A549 (cell line): ENCODE measurements around the gene NAA40. TPM values are rescaled to one million over a fixed set of nuclear protein-coding genes. Genes with fewer than 3 reads are reported as not detected.
A peak's percentile ranks its signal among the peaks of the same experiment; 100 is the strongest.

Source experiments
- ATAC-seq, 2 experiments: fragments of 200-7000 bp in 1 of 2; fragments of >200 bp in 1 of 2; cut with Nextera tagmentation in 1 of 2; cut with Tn5 transposase in 1 of 2; 3 replicates each; pipeline versions ENCODE4 v1.8.0 to v1.9.1; 2018 to 2020; ENCODE audit warnings: mild to moderate bottlenecking in 1 of 2, moderate library complexity in 1 of 2
- CTCF ChIA-PET: fragments of 300-600 bp; sonication (Branson Sonifier 250); formaldehyde crosslinking; extraction: SDS; loops from one replicate; lab custom pipeline; 2021; ENCODE audit warnings: antibody characterized with exemption, inconsistent platforms; lab: Yijun Ruan, JAX
- POLR2A ChIA-PET: fragments of 350-600 bp; formaldehyde crosslinking; extraction: SDS; loops from one replicate; lab custom pipeline; 2021; ENCODE audit warnings: antibody characterized with exemption, inconsistent platforms; lab: Yijun Ruan, JAX
- DNase-seq, 2 experiments: peaks; one replicate each; pipeline versions ENCODE4 v3.0.0 to v3.0.0-alpha.2; 2011 to 2016; ENCODE audit warnings: low read depth in 1 of 2, low spot score in 1 of 2
- FAIRE-seq: peaks from 2 replicates; lab custom pipeline; 2011; peaks lifted over from hg19 to GRCh38; lab: Jason Lieb, UNC
- H3K27ac ChIP-seq, 2 experiments: fragments of >200 bp; sonication (Bioruptor Twin); formaldehyde crosslinking; 3 replicates each; pipeline ENCODE4 v1.5.1; 2016 to 2017
- H3K4me1 ChIP-seq: fragments of >200 bp; sonication (Bioruptor Twin); formaldehyde crosslinking; 3 replicates; pipeline ENCODE4 v1.6.1; 2016
- H3K4me2 ChIP-seq: fragments of >200 bp; sonication (Bioruptor Twin); formaldehyde crosslinking; 3 replicates; pipeline ENCODE4 v1.6.1; 2016
- H3K4me3 ChIP-seq: fragments of >200 bp; sonication (Bioruptor Twin); formaldehyde crosslinking; 3 replicates; pipeline ENCODE4 v1.5.1; 2016
- H3K9me3 ChIP-seq: fragments of >200 bp; sonication (Bioruptor Twin); formaldehyde crosslinking; 3 replicates; pipeline ENCODE4 v1.6.1; 2016
- CBX2 ChIP-seq: fragments of 200-600 bp; sonication (generic); IDR thresholded peaks from 2 replicates; pipeline ENCODE4 v1.6.1; 2016; ENCODE audit warnings: low read depth, mild to moderate bottlenecking, borderline replicate concordance
- CBX8 ChIP-seq: fragments of 200-600 bp; sonication (generic); IDR thresholded peaks from 2 replicates; pipeline ENCODE4 v1.6.1; 2016
- CEBPB ChIP-seq, 2 experiments: fragments of >200 bp in 1 of 2; sonication (Bioruptor Twin) in 1 of 2; formaldehyde crosslinking in 1 of 2; IDR thresholded peaks; 2 replicates each; pipeline ENCODE4 v1.6.1; 2012 to 2016
- EHF ChIP-seq: fragments of 250-450 bp; sonication (Bioruptor Pico); IDR thresholded peaks from 2 replicates; pipeline ENCODE4 v1.5.0; 2020; ENCODE audit warnings: mild to moderate bottlenecking
- EP300 ChIP-seq, 2 experiments: fragments of >200 bp; sonication (Bioruptor Twin); formaldehyde crosslinking; IDR thresholded peaks; 2 replicates in 1 of 2; 3 replicates in 1 of 2; pipeline ENCODE4 v1.6.1; 2016 to 2017
- ESRRA ChIP-seq: fragments of 150-350 bp; IDR thresholded peaks from 2 replicates; pipeline ENCODE4 v1.6.1; 2014; ENCODE audit warnings: mild to moderate bottlenecking, low read length, borderline replicate concordance
- FOSL2 ChIP-seq, 2 experiments: fragments of 450-650 bp in 1 of 2; fragments of >200 bp in 1 of 2; sonication (Bioruptor Twin) in 1 of 2; formaldehyde crosslinking; IDR thresholded peaks; 2 replicates each; pipeline versions ENCODE4 v1.5.0 to v1.6.1; 2016 to 2020; ENCODE audit warnings: mild to moderate bottlenecking in 1 of 2, moderate library complexity in 1 of 2
- HOXB5 ChIP-seq: fragments of 250-450 bp; sonication (Bioruptor Pico); IDR thresholded peaks from 2 replicates; pipeline ENCODE4 v1.5.0; 2020; ENCODE audit warnings: mild to moderate bottlenecking, moderate library complexity
- JUNB ChIP-seq: fragments of >200 bp; sonication (Bioruptor Twin); formaldehyde crosslinking; IDR thresholded peaks from 2 replicates; pipeline ENCODE4 v1.6.1; 2016
- MAFK ChIP-seq: fragments of 450-650 bp; IDR thresholded peaks from 2 replicates; pipeline ENCODE4 v1.6.1; 2014; ENCODE audit not compliant: partially characterized antibody
- MAZ ChIP-seq: fragments of 150-350 bp; IDR thresholded peaks from 2 replicates; pipeline ENCODE4 v1.6.1; 2014; ENCODE audit warnings: antibody characterized with exemption, low read depth, low read length, borderline replicate concordance
- NFE2L2 ChIP-seq: fragments of 150-350 bp; conservative IDR thresholded peaks from 2 replicates; pipeline ENCODE4 v1.6.1; 2014; ENCODE audit warnings: low read length
- PBX3 ChIP-seq: IDR thresholded peaks from 2 replicates; pipeline ENCODE4 v1.6.1; 2012
- PHF8 ChIP-seq: fragments of 200-600 bp; sonication (generic); IDR thresholded peaks from 2 replicates; pipeline ENCODE4 v1.6.1; 2016; ENCODE audit warnings: low read depth, mild to moderate bottlenecking, antibody characterized with exemption, moderate library complexity, borderline replicate concordance
- POLR2A ChIP-seq: IDR thresholded peaks from 2 replicates; pipeline ENCODE4 v1.6.1; 2012; ENCODE audit warnings: mild to moderate bottlenecking, low read length
- RAD21 ChIP-seq, 2 experiments: fragments of >200 bp in 1 of 2; sonication (Bioruptor Twin) in 1 of 2; formaldehyde crosslinking in 1 of 2; IDR thresholded peaks in 1 of 2; conservative IDR thresholded peaks in 1 of 2; 2 replicates in 1 of 2; 3 replicates in 1 of 2; pipeline ENCODE4 v1.6.1; 2012 to 2018; ENCODE audit warnings: inconsistent platforms in 1 of 2
- RCOR1 ChIP-seq: fragments of 150-350 bp; IDR thresholded peaks from 2 replicates; pipeline ENCODE4 v1.6.1; 2014; ENCODE audit warnings: antibody characterized with exemption, low read length, low read depth
- RFX5 ChIP-seq: fragments of 450-650 bp; IDR thresholded peaks from 2 replicates; pipeline ENCODE4 v1.7.1; 2014; ENCODE audit warnings: antibody characterized with exemption, mild to moderate bottlenecking, moderate library complexity
- SMC3 ChIP-seq: fragments of >200 bp; sonication (Bioruptor Twin); formaldehyde crosslinking; IDR thresholded peaks from 3 replicates; pipeline ENCODE4 v1.6.1; 2018; ENCODE audit warnings: inconsistent platforms
- TFCP2L1 ChIP-seq: fragments of 250-450 bp; sonication (Bioruptor Pico); IDR thresholded peaks from 2 replicates; pipeline ENCODE4 v1.5.0; 2021; ENCODE audit warnings: mild to moderate bottlenecking
- TP53 ChIP-seq: fragments of 250-450 bp; sonication (Bioruptor Pico); IDR thresholded peaks from 2 replicates; pipeline ENCODE4 v1.5.0; 2021; ENCODE audit warnings: mild to moderate bottlenecking, moderate library complexity
- ZC3H11A ChIP-seq: fragments of 450-650 bp; IDR thresholded peaks from 2 replicates; pipeline ENCODE4 v1.6.1; 2014; ENCODE audit warnings: antibody characterized with exemption, mild to moderate bottlenecking
- ZFP36 ChIP-seq: fragments of 450-650 bp; IDR thresholded peaks from 2 replicates; pipeline ENCODE4 v1.6.1; 2014; ENCODE audit warnings: borderline replicate concordance; ENCODE audit not compliant: partially characterized antibody
- ZSCAN20 ChIP-seq: fragments of 250-450 bp; sonication (Bioruptor Pico); IDR thresholded peaks from 2 replicates; pipeline ENCODE4 v1.8.0; 2022; ENCODE audit warnings: mild to moderate bottlenecking, moderate library complexity
- WGBS: methylation state at CpG from one replicate; pipeline ENCODE4 v1.1.6; 2017; ENCODE audit errors: missing lambda C conversion rate; 5-methylcytosine and 5-hydroxymethylcytosine counted together
- polyA plus RNA-seq, 4 experiments: library from polyadenylated mRNA; depleted of rRNA in 3 of 4; stranded (reverse); fragments of >200 nt; fragmentation: RNase III in 1 of 4; extraction: RNeasy Plus Mini Kit Qiagen cat#74134 plus additional on column Dnase treatment in 1 of 4; gene quantifications; 2 replicates in 3 of 4; 3 replicates in 1 of 4; pipeline ENCODE4 v1.2.3, GENCODE V29; 2011 to 2017
- TF ChIP-seq, protein P1 (sequence below): fragments of 250-450 bp; sonication (Bioruptor Pico); IDR thresholded peaks from 2 replicates; pipeline ENCODE4 v1.5.0; 2020; ENCODE audit warnings: low read depth, mild to moderate bottlenecking, moderate library complexity

The NAA40 gene
- polyA plus RNA-seq, 2 of the 4 experiments (the other 2 are of a cell fraction), result 21.9 to 32.0 TPM

DNA sequence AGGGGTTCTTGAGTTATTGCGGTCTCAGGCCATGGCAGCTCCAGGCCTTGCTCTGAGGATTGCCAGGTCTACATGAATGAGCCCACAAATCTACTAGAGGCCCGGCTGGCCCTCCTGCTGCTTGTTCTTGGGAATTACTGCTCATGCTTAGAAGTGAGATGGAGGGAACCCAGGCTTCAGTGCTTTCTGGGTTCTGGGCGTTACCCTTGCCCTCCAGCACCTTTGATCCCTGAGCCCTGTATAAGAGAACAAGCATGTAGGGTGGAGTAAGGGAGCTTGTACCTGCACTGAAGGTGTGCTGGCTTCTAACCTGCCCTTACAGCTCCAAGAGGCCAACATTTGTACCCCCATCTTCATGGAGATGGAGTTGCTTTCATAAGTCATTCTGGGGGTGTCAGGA, 4.0 kb downstream of the NAA40 start:
- POLR2A ChIA-PET, result no interaction called here

GRCh38 chr11:63944987-63945386, 6.2 kb downstream of the NAA40 start:
- H3K4me1 ChIP-seq, result peaks cover 12% of the 10 kb centered on the region; the same call in 2 of the 3 replicates
- WGBS, result 69% methylated on average over 8 of the region's 8 CpGs
- ATAC-seq, result peak; percentile 21 to 41; a peak in 2 of 6 replicates
- ChIA-PET POLR2A (interaction anchor here (1.3 kb wide), 1 partner anchor 106 kb away, joined by 9 read pairs; the partner anchor contains the start of gene MARK2), CTCF (interaction anchor here (0.9 to 10.2 kb wide), 33 partner anchors 8 to 465 kb away, joined by 3 to 236 read pairs (median 7); partner anchors contain the start of genes MARK2, RCOR2, SPINDOC and ZFTA)
- H3K9me3 ChIP-seq, result no peaks in the 10 kb centered on the region
- no peak for FAIRE-seq
- no peak for DNase-seq
- no peak overlapping the region for H3K4me2 ChIP-seq
- 0 out of 6 replicates have a peak overlapping the region, but pooled peaks of 1 of the 2 experiments have one; percentile 10 for H3K27ac ChIP-seq
- H3K4me3 ChIP-seq, result no peak overlapping the region
- TF ChIP-seq CBX8 (no peak), POLR2A (no peak), ESRRA (no peak), RAD21 (conservative IDR thresholded peaks at IDR 0.05 in 1 of 2, IDR thresholded peaks at IDR 0.05 in 1 of 2) (no peak), FOSL2 (IDR thresholded peaks at IDR 0.05) (no peak), FOSL2 (CRISPR knock-in tag; IDR thresholded peaks at IDR 0.05) (no peak), MAFK (no peak), CEBPB (IDR thresholded peaks at IDR 0.05) (no peak), HOXB5 (no peak), RFX5 (no peak), CBX2 (no peak), NFE2L2 (no peak), EHF (CRISPR knock-in tag) (no peak), PBX3 (no peak), ZSCAN20 (no peak), RCOR1 (no peak)
- TF ChIP-seq, protein P1, sequence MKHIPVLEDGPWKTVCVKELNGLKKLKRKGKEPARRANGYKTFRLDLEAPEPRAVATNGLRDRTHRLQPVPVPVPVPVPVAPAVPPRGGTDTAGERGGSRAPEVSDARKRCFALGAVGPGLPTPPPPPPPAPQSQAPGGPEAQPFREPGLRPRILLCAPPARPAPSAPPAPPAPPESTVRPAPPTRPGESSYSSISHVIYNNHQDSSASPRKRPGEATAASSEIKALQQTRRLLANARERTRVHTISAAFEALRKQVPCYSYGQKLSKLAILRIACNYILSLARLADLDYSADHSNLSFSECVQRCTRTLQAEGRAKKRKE (CRISPR knock-in tag), result no peak

More for the DNA sequence above, 4.0 kb downstream of the NAA40 start:
- H3K27ac ChIP-seq, result no peak overlapping the region
- H3K4me1 ChIP-seq, result peaks cover 15% of the 10 kb centered on the region
- H3K4me3 ChIP-seq, result no peak overlapping the region
- DNase-seq (no peak), ATAC-seq (no peak), FAIRE-seq (no peak)
- H3K4me2 ChIP-seq, result no peak overlapping the region
- no peaks in the 10 kb centered on the region for H3K9me3 ChIP-seq
- CTCF ChIA-PET, result interaction anchor here (0.8 to 4.2 kb wide), 6 partner anchors 22 to 175 kb away, joined by 3 to 23 read pairs (median 6); partner anchors contain the start of gene ZFTA
- TF ChIP-seq ZC3H11A (no peak), JUNB (no peak), EHF (CRISPR knock-in tag) (no peak), TFCP2L1 (no peak), PBX3 (no peak), TP53 (CRISPR knock-in tag) (no peak), PHF8 (no peak), MAZ (no peak), EP300 (IDR thresholded peaks at IDR 0.05) (no peak), SMC3 (no peak), ZFP36 (no peak)
- TF ChIP-seq, protein P1 (CRISPR knock-in tag), result no peak
- 93% methylated on average over 3 of the region's 3 CpGs for WGBS
